Fibroblast of lung (primary cell): Measurements from ENCODE around the gene CBX8. TPM values are rescaled to one million over a fixed set of nuclear protein-coding genes. Genes with fewer than 3 reads are reported as not detected.

Source experiments
- DNase-seq, 2 donors: peaks; one replicate each; pipeline versions ENCODE4 v3.0.0 to v3.0.0-alpha.2; 2010; ENCODE audit warnings: low read depth in 2 of 2
- H2AFZ ChIP-seq: 2 replicates; pipeline ENCODE4 v1.5.1; 2012; ENCODE audit warnings: low read length, control low read depth, inconsistent platforms
- H3K27ac ChIP-seq: 2 replicates; pipeline ENCODE4 v1.5.1; 2011; ENCODE audit warnings: low read length, control low read depth; ENCODE audit not compliant: insufficient read depth
- H3K27me3 ChIP-seq: 2 replicates; pipeline ENCODE4 v1.5.1; 2011; ENCODE audit warnings: mild to moderate bottlenecking, low read length; ENCODE audit not compliant: control insufficient read depth, insufficient read depth
- H3K36me3 ChIP-seq: 2 replicates; pipeline ENCODE4 v1.5.1; 2011; ENCODE audit warnings: low read length; ENCODE audit not compliant: control insufficient read depth, insufficient read depth
- H3K4me1 ChIP-seq: 2 replicates; pipeline ENCODE4 v1.5.1; 2011; ENCODE audit warnings: low read length; ENCODE audit not compliant: control insufficient read depth, insufficient read depth; ENCODE audit errors: extremely low read depth
- H3K4me2 ChIP-seq: 2 replicates; pipeline ENCODE4 v1.5.1; 2011; ENCODE audit warnings: low read length, control low read depth; ENCODE audit not compliant: insufficient read depth; ENCODE audit errors: extremely low read depth
- H3K4me3 ChIP-seq, 4 experiments: fragments of 200-600 bp in 1 of 4; sonication (generic) in 1 of 4; replicated peaks in 1 of 4; 2 replicates each; pipeline ENCODE4 v1.5.1; 2011 to 2016; ENCODE audit warnings: low read length in 4 of 4, low read depth in 3 of 4, mild to moderate bottlenecking in 3 of 4, control low read depth in 2 of 4, inconsistent platforms in 1 of 4, mixed read lengths in 1 of 4; ENCODE audit not compliant: insufficient read depth in 1 of 4; ENCODE audit errors: control extremely low read depth in 1 of 4
- H3K79me2 ChIP-seq: 2 replicates; pipeline ENCODE4 v1.5.1; 2012; ENCODE audit warnings: mild to moderate bottlenecking, low read length, inconsistent platforms; ENCODE audit not compliant: control insufficient read depth, insufficient read depth
- H3K9ac ChIP-seq: 2 replicates; pipeline ENCODE4 v1.5.1; 2011; ENCODE audit warnings: mild to moderate bottlenecking, low read length, control low read depth; ENCODE audit not compliant: insufficient read depth
- H3K9me3 ChIP-seq: 2 replicates; pipeline ENCODE4 v1.5.1; 2012; ENCODE audit warnings: low read depth, low read length; ENCODE audit not compliant: control insufficient read depth, insufficient read depth
- H4K20me1 ChIP-seq: 2 replicates; pipeline ENCODE4 v1.5.1; 2011; ENCODE audit warnings: low read length; ENCODE audit not compliant: control insufficient read depth, insufficient read depth; ENCODE audit errors: extremely low read depth
- CTCF ChIP-seq, 2 donors: IDR thresholded peaks in 1 of 2; conservative IDR thresholded peaks in 1 of 2; 1 replicate in 1 of 2; 2 replicates in 1 of 2; pipeline ENCODE4 v1.5.1; 2011 to 2012; ENCODE audit warnings: low read length in 2 of 2, control low read depth in 1 of 2, inconsistent platforms in 1 of 2, low read depth in 1 of 2, mild to moderate bottlenecking in 1 of 2
- EZH2 ChIP-seq: IDR thresholded peaks from 2 replicates; pipeline ENCODE4 v1.5.1; 2012; ENCODE audit warnings: low read length, control low read depth, mild to moderate bottlenecking; ENCODE audit errors: missing control alignments
- polyA plus RNA-seq, 2 donors: library from polyadenylated mRNA; depleted of rRNA in 1 of 2; stranded (reverse) in 1 of 2; unstranded in 1 of 2; fragments of >200 nt; gene quantifications; 2 replicates each; pipeline ENCODE4 v1.2.1, GENCODE V29; 2011 to 2012; ENCODE audit warnings: missing spikeins in 1 of 2
- total RNA-seq: library from RNA; depleted of rRNA; stranded (reverse); fragments of >200 nt; gene quantifications from 2 replicates; pipeline ENCODE4 v1.2.1, GENCODE V29; 2014

CBX8 gene
- total and polyA plus RNA-seq, 2 donors (not counting 1 experiment from before 2014, with no cell fraction given), result 0.19 to 4.0 TPM

- Histone ChIP-seq H3K27me3 (peaks cover 38% of the 10 kb centered on the region), H3K4me2 (no peak overlapping the region)
These were observed 5.8 kb downstream of the CBX8 start for GRCh38 chr17:79790805-79791734.

GRCh38 chr17:79789943-79790804 lies 6.7 kb downstream of the CBX8 start:
- peaks cover 5% of the 10 kb centered on the region for H3K36me3 ChIP-seq
- no peaks in the 10 kb centered on the region for H4K20me1 ChIP-seq
- no peak overlapping the region for H3K4me3 ChIP-seq
- no peaks in the 10 kb centered on the region for H3K79me2 ChIP-seq
- peak overlapping the region; percentile 32 for H3K4me2 ChIP-seq
- no peak for DNase-seq
- H2AFZ ChIP-seq, result no peak overlapping the region
- peaks cover 38% of the 10 kb centered on the region for H3K27me3 ChIP-seq
- peaks cover 7% of the 10 kb centered on the region for H3K4me1 ChIP-seq
- H3K9me3 ChIP-seq, result no peaks in the 10 kb centered on the region
- TF ChIP-seq EZH2 (peak; percentile 88), CTCF (conservative IDR thresholded peaks at IDR 0.05 in 1 of 2, IDR thresholded peaks at IDR 0.05 in 1 of 2; ENCODE audit: low read depth in 1 of 2, low read length in 2 of 2) (peak; percentile 25 to 46)
- no peak overlapping the region for H3K9ac ChIP-seq
- H3K27ac ChIP-seq, result no peak overlapping the region

More at GRCh38 chr17:79790805-79791734, 5.8 kb downstream of the CBX8 start:
- H3K9me3 ChIP-seq, result no peaks in the 10 kb centered on the region
- no peak overlapping the region for H3K27ac ChIP-seq
- H2AFZ ChIP-seq, result no peak overlapping the region
- no peaks in the 10 kb centered on the region for H3K79me2 ChIP-seq
- peaks cover 10% of the 10 kb centered on the region for H3K4me1 ChIP-seq
- DNase-seq, result no peak
- TF ChIP-seq EZH2, result peak; percentile 90
- no peak for TF ChIP-seq CTCF (conservative IDR thresholded peaks at IDR 0.05 in 1 of 2, IDR thresholded peaks at IDR 0.05 in 1 of 2; ENCODE audit: low read depth in 1 of 2, low read length in 2 of 2)
- no peaks in the 10 kb centered on the region for H4K20me1 ChIP-seq
- H3K9ac ChIP-seq, result no peak overlapping the region
- peaks cover 6% of the 10 kb centered on the region for H3K36me3 ChIP-seq
- H3K4me3 ChIP-seq, result no peak overlapping the region
